ENCODE measurements around the gene HFE. TPM values are rescaled to one million over a fixed set of nuclear protein-coding genes. Genes with fewer than 3 reads are reported as not detected.
"Not testable (repeated sequence)": the region's sequence is repeated elsewhere in the genome, so short reads cannot be mapped to it uniquely, and the experiment has no call there.

HFE gene
- total RNA-seq, 2 donors from 2014 or later = 8.9 to 16.6 TPM

GRCh38 chr6:26045065-26045927 is 41.9 kb upstream of the HFE start:
- Histone ChIP-seq H3K36me3 (no peaks in the 10 kb centered on the region), H3K27ac (peak overlapping the region; percentile 86 to 95), H3K4me3 (peak overlapping the region; percentile 28 to 43), H3K4me1 (replicated peaks) (peaks cover 4% of the 10 kb centered on the region), H3K9me3 (no peaks in the 10 kb centered on the region), H3K27me3 (replicated peaks; ENCODE audit: insufficient read depth) (no peaks in the 10 kb centered on the region)
- TF ChIP-seq CTCF (IDR thresholded peaks at IDR 0.05) (peak in 1 of 4 experiments; percentile 15), POLR2A (IDR thresholded peaks at IDR 0.05) (peak; percentile 62), POLR2AphosphoS5 (IDR thresholded peaks at IDR 0.05) (peak; percentile 92)
- 2% methylated on average over 45 of the region's 47 CpGs for WGBS
- intact Hi-C loops (cut with DNase I) = no loop called here
- peak; percentile 91 for DNase-seq (ENCODE audit: low spot score)

GRCh38 chr6:26045928-26046368 is 41.3 kb upstream of the HFE start:
- 30% methylated on average over 5 of the region's 5 CpGs for WGBS
- Histone ChIP-seq H3K36me3 (no peaks in the 10 kb centered on the region), H3K27ac (peak overlapping the region; percentile 50 to 95), H3K9me3 (no peaks in the 10 kb centered on the region), H3K4me3 (peak overlapping the region; percentile 28 to 43), H3K27me3 (replicated peaks; ENCODE audit: insufficient read depth) (no peaks in the 10 kb centered on the region), H3K4me1 (replicated peaks) (peaks cover 4% of the 10 kb centered on the region)
- intact Hi-C loops (cut with DNase I) = no loop called here
- no peak for DNase-seq (ENCODE audit: low spot score)
- TF ChIP-seq POLR2AphosphoS5 (IDR thresholded peaks at IDR 0.05) = no peak
- TF ChIP-seq POLR2A (IDR thresholded peaks at IDR 0.05) = no peak
- no peak for TF ChIP-seq CTCF (IDR thresholded peaks at IDR 0.05)

GRCh38 chr6:26047329-26047728 is 39.9 kb upstream of the HFE start:
- H3K4me3 ChIP-seq; H3K27ac ChIP-seq; H3K4me1 ChIP-seq (replicated peaks); H3K27me3 ChIP-seq (replicated peaks; ENCODE audit: insufficient read depth); H3K9me3 ChIP-seq; DNase-seq (ENCODE audit: low spot score); H3K36me3 ChIP-seq; intact Hi-C loops (cut with DNase I): not testable (repeated sequence)
- 88% methylated on average over 15 of the region's 18 CpGs for WGBS

GRCh38 chr6:26048590-26048989 is 38.6 kb upstream of the HFE start:
- Histone ChIP-seq H3K9me3 (no peaks in the 10 kb centered on the region), H3K27ac (no peak overlapping the region), H3K4me3 (no peak overlapping the region), H3K27me3 (replicated peaks; ENCODE audit: insufficient read depth) (no peaks in the 10 kb centered on the region), H3K36me3 (no peaks in the 10 kb centered on the region), H3K4me1 (replicated peaks) (no peaks in the 10 kb centered on the region)
- intact Hi-C loops (cut with DNase I) = no loop called here
- 87% methylated on average over 2 of the region's 2 CpGs for WGBS
- no peak for DNase-seq (ENCODE audit: low spot score)
- no peak for TF ChIP-seq POLR2AphosphoS5 (IDR thresholded peaks at IDR 0.05)
- TF ChIP-seq POLR2A (IDR thresholded peaks at IDR 0.05) = no peak
- no peak for TF ChIP-seq CTCF (IDR thresholded peaks at IDR 0.05)

- Histone ChIP-seq H3K27ac (no peak overlapping the region), H3K4me1 (replicated peaks) (no peaks in the 10 kb centered on the region), H3K4me3 (no peak overlapping the region), H3K36me3 (no peaks in the 10 kb centered on the region), H3K27me3 (replicated peaks; ENCODE audit: insufficient read depth) (no peaks in the 10 kb centered on the region), H3K9me3 (no peaks in the 10 kb centered on the region)
- no peak for DNase-seq (ENCODE audit: low spot score)
- TF ChIP-seq POLR2AphosphoS5 (IDR thresholded peaks at IDR 0.05) = no peak
- no peak for TF ChIP-seq CTCF (IDR thresholded peaks at IDR 0.05)
- TF ChIP-seq POLR2A (IDR thresholded peaks at IDR 0.05) = no peak
- intact Hi-C loops (cut with DNase I) = loop anchor here (10.0 kb wide), 2 partner anchors 233 to 1093 kb away; a partner anchor contains a TSS
- 86% methylated on average over 4 of the region's 4 CpGs for WGBS
Measured at GRCh38 chr6:26051665-26052310, 35.4 kb upstream of the HFE start.

- H3K27me3 ChIP-seq (replicated peaks; ENCODE audit: insufficient read depth); H3K27ac ChIP-seq; DNase-seq (ENCODE audit: low spot score); H3K9me3 ChIP-seq; H3K4me1 ChIP-seq (replicated peaks); H3K4me3 ChIP-seq; H3K36me3 ChIP-seq: not testable (repeated sequence)
- WGBS = 93% methylated on average over 18 of the region's 18 CpGs
- intact Hi-C loops (cut with DNase I) = loop anchor here (10.0 kb wide), 2 partner anchors 232 to 1092 kb away; a partner anchor contains a TSS
Measured at GRCh38 chr6:26052762-26053250, 34.4 kb upstream of the HFE start.

Data from prostate gland (tissue), 2 donors.